HG03045 (cell line): Measurements from ENCODE around the gene HVCN1.

ENCODE experiments used
- ATAC-seq: cut with Tn5 transposase; IDR thresholded peaks from one replicate; pipeline ENCODE4 v1.9.1; 2021; ENCODE audit warnings: mild to moderate bottlenecking, moderate library complexity; ENCODE audit not compliant: unreplicated experiment

Gene HVCN1

DNA sequence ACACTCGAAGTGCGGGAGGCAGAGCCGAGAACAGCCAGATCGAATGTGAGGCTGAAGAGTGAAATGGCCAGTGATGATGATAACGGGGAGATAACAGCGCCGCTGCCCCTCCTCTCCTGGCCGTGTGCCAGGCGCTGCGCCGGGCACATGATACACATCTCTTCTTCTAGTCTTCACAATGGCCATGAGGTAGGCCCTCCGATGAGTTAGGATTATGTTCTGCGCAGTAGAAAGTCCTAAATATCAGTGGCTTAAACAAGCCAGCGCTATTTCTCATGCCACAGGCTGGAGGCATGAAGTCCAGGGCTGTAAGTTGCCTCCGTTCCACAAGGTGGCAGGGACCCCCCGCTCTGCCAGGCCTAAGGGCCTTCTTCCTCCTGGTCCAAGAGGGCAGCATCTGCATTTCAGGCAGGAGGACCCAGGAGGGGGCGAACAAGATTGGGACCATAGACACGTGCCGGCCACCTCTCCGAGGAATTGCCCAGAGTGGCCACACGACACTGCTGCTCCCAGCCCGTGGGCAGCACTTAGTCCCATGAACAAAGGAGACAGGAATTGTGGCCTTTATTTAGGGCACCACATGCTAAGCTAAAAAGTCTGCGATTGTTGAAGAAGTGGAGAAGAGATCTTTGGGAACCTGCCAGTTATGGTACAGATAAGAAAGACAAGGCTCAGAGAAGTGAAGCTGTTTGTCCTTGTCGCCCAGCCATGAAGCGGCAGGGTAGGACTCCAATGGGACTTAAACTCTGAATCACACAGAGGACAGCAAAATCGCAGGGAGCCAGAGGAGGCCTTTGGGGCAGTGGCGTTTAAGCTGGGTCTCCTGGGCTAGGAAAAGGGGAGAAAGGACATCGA, 10.9 kb upstream of the HVCN1 start:
- ATAC-seq: no peak

DNA sequence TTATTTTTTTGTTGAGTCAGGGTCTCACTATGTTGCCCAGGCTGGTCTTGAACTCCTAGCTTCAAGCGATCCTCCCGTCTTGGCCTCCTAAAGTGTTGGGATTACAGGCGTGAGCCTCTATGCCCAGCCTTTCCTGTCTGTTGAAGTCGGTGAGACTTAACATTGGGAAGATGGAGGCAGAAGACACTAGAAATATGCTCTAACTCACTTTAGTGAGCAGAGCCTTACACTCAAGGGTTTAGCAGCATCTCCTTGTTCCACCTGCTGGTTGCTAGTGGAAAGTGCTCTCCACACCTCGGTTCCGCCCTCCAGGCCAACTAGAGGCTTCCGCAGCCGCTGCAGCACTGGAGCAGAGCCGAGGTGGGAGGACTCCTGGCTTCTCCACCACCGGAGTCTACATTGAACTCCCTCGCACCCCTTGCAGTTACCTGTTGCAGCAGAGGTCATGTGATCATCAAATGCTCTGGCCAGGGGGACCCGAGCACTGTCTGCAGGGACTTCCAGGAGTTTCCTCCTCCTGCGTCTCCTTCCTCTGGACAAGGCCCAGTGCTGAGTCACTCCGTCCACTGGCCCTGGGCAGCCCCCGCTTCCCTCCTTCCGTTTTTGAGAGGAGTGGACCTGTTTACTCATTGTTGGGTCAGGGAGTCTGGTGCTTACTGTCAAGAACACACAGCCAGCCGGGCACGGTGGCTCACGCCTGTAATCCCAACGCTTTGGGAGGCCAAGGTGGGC, 9.4 kb upstream of the HVCN1 start:
- peak; percentile 84 for ATAC-seq

DNA sequence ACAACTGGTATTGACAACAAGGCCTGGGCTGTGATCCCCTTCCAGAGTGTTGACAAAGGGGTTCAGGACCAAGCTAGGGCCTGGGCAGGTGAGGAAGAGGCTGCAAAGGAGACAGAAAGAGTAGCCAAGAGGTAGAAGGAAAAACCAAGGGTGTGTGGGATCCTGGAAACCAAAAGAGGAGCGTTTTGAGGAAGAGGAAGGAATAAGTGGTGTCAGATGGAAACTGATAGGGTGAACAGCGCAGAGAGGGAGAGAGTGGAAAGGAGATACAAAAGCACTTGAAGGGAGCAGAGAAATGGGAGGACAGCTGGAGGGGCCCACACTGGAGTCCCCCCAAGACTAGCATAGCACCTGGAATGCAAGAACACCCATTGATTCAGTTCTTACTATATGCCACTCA, 8.3 kb upstream of the HVCN1 start:
- no peak for ATAC-seq

DNA sequence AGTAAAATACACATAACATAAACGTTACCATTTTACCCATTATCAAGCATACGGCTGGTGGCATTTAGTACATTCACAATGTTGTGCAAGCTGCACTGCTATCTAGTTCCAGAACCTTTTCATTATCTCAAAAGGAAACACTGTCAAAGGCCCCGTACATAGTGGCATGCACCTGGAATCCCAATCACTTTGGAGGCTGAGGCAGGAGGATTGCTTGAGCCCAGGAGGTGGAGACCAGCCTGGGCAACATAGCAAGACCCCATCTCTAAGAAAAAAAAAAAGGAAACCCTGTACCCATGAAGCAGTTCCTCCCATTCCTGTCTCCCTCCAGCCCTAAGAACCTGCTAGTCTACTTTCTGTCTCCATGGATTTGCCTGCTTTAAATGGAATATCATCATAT, 7.4 kb upstream of the HVCN1 start:
- no peak for ATAC-seq

DNA sequence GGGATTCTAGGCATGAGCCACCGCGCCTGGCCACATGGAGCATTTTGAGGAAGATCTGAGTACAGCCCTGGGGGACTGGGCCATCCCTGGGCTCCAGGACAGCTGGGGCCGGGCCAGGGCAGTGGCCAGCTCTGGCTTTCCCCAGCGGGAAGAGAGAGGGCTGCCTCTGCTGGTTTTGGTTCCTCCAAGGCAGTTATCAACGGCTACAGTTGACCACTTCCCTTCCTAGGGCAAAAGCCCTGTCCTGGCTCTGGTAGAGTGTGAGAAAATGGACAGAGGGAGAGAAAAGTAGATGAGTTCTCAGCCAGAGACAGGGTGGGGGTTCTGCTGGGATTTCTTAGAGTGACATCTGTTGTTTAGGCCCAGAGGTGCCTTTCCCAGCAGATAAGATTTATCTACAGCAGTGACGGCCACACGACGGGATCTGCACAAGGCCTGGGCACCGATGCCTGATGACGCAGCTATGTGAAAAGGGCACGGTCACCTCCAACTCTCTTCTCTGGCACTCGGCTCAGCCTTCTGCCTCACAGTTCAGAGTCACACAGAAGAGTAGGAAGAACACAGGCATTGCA, 5.5 kb upstream of the HVCN1 start:
- no peak for ATAC-seq

DNA sequence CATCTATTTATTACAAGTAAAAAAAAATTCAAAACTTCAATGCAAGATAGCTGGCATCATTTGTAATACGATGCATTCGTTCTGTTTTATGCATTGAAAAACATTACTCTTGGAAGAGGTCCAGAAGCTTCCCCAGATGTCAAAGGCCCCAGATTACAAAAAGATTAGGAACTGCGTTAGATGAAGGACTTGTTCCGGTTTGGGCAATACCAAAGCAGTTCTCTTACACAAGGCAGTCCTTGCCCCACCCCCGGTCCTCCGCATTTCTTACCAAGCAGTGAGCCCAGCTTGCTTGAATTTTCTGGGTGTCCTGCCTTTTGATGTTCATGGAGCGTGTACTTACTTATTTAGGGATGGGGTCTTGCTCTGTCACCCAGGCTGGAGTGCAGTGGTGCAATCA, 4.8 kb upstream of the HVCN1 start:
- ATAC-seq: no peak

DNA sequence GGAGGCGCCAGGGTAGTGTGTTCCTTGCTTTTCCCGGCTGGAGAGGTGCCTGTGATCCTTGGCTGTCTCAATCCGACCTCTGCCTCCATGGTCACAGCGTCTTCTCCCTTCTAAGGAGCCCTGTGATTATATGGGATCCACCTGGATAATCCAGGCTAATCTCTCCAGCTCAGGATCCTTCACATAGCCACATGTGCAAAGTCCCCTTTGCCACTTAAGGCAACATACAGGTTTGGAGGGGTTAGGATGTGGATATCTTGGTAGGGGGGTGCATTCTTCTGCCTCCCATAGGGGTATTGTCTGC, 1.2 kb upstream of the HVCN1 start:
- ATAC-seq: no peak

DNA sequence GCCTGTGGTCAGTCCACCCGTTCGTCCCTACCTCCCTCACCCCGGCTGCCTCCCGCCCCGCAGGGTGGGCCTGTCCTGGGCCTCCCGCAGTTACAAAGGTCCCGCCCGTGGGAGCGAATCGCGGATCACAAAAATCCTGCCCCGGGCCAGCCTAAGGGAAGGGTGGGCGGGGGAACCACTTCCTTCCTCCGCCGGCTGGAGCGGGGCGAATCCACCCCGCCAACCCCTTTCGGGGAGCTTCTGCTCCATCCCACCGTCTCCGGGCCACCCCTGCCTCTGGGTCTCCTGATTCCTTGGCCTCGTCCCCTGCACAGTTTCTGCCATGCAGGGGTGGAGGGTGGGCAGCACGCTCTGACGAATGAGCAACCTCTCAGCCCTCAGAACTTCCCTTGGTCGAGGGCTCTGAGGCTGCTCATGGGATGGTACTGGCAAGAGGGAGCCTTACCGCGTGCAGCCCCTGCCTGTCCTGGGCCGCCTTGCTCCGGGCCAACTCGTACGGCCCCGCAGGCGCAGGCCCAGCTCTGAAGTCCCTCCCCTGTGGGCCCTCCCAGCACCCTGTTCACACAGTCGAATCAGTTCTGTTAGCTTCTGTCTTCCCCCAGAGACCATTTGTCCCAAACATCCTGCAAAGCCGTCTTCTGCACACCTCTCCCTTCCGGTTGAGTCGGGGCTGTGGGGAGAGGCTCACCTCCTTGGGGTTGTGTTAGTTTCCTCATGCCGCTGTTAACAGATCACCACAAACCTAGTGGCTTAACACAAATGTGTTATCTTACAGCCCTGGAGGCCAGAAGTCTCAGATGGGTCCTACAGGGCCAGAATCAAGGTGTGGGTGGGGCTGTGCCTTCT, 589 bp upstream of the HVCN1 start:
- peak; percentile 47 for ATAC-seq

DNA sequence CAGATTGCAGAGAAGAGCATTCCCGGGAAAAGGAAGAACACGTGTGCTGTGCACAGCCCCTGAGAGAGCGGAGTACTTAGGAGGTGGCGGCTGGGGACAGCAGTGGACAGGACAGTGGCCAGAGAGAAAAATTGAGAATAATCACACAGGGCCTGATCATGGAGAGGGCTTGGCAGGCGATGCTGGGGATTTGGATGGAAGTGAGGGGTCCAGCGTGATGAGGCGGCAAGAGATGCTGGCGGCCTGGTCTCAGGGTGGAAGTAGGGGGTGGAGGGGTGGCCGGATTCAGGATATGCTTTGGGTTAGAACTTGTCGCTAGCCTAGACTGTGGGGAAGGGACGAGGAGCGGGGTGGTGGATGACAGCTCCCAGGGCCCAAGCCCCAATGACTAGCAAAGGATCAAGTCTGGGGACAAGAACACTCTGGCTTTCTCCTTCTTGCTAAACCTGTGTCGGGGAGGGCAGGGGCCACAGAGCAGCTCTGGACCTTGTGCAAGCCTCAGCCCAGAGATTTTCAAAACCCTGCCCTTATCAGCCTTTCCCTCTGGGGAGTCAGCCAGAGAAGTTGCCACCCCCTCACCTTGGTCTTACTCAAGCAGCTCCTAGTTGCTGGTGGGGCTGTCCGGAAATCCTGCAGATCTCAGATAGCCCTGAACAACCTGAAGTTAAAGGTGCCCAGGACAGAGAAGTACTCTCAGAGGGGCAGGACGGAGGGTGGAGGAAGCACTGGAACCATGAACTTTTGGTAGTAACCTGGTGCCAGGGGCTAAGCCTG, 1.3 kb downstream of the HVCN1 start:
- no peak for ATAC-seq

DNA sequence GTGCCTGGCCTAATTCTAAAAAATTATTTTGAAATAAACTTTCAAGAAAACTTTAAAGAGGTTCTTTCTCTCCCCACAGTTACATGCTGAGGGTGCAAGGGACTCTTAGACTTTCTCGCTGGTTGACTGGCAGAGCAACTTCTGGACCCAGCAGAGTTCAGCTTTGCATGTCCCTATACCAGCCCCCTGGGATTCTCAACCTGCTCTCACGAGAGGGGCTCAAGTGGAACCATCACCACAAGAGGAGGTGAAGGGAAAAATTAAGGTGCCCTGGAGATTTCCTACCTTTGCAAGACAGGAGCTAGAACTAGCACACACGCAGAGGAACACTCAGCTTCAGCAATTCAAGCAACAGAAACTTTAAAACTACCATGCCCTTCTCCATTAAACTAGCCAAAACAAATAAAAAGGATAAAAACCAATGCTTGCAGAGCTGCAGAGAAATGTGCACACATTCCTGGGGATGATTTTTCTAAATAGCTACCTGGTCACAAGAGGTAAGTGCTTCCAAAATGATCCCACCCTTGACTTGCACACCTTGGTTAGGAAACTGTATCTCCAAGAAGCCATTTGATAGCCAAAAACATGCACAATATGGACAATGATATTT, 2.5 kb downstream of the HVCN1 start:
- ATAC-seq: no peak

DNA sequence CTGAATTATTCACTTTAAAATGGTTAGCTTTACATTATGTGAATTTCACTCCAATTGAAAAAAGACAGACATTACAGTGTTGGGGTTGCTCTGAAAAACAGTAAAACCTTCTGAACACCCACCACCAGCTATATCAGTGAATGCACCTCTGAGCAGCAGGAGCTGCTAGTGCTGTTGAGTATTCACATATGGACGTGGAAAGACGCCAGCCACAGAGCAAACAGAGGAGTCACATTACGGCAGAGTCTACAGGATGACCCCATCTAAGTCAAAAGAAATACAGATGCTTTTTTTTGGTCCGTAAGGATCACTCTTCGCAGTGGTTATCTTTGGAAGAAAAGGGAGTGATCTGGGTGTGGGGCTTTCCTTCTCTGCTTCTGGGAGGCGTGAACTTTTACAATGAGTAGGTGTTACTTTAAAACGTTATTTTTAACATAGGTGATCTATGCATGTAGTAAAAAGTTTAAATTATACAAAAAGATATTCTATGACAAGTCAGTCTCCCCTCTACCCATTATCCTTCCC, 4.5 kb downstream of the HVCN1 start:
- no peak for ATAC-seq

DNA sequence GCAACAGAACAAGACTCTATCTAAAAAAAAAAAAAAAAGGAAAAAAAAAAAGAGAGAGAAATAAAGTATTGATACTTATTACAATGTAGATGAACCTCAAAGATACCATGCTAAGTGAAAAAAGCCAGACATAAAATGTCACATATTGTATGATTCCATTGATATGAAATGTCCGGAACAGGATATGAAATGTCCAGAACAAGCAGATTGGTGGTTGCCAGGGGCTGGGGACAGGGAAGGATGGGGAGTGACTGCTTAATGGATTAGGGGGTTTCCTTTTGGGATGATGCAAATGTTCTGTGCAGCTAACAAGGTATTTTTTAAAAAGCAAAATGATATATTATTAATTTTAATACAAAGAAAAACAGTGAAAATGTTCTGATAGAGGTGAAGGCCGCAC, 5.0 kb downstream of the HVCN1 start:
- no peak for ATAC-seq

DNA sequence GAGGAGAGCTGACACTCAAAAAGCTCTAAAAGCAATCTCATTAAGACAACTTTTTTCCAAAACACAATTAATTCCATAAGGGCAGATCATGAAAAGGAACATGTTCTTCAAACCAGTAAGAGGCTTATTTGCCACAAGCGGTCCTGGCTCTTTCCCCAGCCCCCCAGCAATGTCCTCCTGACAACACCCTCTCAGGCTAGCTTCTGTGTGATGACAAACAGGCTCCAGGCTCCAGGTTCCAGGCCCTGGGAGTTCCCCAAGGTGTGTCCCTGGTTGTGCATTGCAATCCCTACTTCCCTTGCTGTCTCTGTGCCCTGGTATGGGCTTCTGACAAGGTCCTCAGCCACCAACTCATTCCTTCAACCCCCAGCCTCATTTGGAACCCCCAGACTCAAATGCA, 8.9 kb downstream of the HVCN1 start:
- no peak for ATAC-seq

DNA sequence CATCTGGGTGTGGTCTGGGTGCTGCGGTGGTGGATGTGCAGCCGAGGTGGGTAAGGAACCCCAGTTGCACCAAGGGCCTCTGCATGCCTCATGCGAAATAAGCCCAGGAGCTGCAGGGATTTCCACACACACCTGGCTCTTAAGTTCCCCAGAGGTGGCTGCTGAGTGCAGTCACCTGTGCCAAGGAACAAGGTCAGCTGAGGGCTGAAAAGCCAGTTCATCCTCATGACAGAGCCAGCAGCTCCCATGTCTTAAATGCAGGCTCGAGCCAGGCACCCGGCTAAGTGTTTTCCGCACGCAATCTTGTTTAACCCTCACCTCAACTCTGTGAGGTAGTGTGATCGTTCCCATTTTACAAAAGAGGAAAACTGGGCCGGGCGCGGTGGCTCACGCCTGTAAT, 9.7 kb downstream of the HVCN1 start:
- ATAC-seq: no peak

DNA sequence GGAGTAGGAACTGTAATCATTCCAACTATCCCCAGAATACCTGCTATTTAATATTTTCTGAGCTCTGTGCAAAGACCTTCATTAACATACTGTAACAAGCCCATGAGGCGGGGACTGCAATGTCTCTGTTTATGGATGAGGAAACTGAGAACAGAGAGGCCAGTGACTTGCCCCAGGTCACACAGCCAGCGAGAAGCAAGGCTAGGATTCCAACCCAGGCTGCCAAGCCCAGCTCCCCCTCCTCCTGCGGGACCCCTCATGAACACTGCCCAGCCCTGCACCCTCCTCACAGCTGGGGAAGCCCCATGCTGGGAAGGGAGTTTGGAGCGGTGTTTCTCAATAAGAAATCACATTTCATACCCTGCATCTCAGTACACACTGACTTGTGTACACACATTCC, 10.9 kb downstream of the HVCN1 start:
- ATAC-seq: no peak

DNA sequence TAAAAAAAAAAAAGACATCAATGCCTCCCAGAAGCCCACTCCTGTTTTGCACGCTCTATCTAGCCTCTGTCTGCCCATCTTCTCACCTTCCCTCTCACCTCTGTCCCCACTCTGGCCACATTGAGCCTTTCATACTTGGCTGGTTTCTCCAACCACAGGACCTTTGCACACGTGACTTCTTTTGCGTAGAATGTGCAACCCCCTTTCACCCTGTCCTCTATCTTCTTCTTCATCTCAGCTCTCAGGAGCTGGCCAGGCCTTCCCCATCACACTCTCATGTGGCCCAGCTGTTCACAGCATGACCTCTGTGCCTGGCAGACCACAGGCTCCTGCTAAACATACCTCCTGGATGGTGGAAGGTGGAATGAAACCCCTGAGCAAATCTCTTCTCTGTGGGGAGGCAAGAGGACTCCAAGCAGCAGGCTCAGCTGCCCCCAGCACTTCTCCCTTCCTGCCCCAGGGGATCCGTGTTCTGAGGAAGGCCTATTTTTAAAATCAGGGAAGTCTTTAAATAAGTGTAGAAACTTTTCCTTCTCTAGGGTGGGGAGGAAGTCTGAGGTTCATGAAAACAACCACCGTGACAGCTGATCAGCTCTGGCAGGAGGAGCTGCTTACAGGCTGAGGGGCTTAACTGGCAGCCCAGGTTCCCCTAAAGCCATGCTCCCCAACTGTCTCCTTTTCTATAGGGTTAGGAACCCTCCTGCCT, 11.6 kb downstream of the HVCN1 start:
- no peak for ATAC-seq

DNA sequence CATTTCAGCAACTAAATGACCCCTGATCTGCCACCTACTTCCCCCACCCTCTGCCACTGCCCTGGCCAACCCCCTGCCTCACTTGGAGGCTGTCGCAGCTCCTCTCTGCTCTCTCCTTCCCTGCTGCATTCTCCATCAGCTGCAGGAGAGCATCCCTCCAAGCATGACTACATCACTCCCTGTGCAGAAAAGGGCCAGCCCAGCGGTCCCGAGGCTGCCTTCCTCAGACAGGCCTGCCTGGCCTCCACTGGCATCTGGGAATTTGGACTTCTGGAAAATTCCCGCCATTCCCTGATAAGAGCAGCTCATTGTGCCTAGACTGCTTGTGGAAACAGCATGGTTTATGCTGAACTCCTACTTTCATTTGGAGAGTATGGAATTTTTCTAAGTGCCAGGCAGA, 12.7 kb downstream of the HVCN1 start:
- no peak for ATAC-seq

DNA sequence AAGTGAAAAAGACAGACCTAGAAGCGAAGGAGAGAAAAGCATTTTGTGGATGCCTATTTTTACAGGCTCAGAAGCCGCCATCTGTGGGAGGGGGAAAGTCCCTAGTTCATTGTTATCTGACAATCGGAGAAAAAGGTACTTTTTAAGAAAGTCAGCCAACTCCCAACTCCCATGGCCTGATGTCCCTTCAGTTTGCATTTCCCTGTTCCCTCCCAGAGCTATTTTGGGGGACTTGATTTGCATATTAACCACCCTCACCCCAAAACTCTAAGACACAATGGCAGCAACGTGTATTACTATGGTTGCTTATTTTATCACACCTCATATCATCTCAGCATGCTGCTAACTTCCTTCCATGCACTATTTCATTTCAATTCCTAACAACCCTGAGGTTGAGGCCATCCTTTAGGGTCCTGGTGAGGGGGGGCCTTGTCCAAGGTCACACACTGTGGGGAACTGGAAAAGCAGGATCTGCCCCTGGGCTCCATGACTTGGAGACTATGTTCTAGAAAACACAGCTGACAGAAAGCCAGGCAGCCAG, 18.7 kb downstream of the HVCN1 start:
- peak; percentile 58 for ATAC-seq

DNA sequence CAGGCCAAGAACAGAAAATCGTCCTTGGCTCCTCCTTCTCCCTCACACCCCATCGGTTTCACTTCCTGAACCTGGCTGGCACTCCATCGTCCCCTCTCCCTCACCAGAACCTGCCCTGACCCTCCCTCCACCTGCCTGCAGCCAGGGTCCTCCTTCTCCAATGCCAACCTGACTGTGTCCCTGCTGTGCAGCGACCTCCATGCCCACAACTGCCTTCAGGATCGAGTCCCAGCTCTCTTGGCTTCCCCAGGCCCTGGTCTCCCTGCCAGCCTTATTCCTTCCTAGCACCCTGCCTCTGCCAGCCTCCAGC, 19.8 kb downstream of the HVCN1 start:
- no peak for ATAC-seq
